ENCODE measurements around the gene RPS2.
A peak's percentile ranks its signal among the peaks of the same experiment; 100 is the strongest.

Gene RPS2

DNA sequence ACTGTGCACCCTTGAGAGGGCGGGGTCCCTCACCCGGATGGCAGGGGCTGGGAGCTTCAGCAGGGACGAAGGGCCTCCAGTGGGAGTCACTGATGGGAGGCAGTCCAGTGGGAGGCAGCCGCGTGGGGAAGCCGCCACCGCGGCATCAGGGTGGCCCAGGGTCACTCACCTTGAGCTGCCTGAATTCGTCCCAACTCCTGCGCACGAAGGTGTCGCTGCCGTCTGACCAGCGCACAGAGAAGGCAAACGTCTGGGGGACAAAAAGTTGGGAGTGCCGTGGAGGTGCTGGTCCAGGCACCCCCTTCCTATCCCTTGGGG, 16.1 kb upstream of the RPS2 start:
- DNase-seq, result no peak

DNA sequence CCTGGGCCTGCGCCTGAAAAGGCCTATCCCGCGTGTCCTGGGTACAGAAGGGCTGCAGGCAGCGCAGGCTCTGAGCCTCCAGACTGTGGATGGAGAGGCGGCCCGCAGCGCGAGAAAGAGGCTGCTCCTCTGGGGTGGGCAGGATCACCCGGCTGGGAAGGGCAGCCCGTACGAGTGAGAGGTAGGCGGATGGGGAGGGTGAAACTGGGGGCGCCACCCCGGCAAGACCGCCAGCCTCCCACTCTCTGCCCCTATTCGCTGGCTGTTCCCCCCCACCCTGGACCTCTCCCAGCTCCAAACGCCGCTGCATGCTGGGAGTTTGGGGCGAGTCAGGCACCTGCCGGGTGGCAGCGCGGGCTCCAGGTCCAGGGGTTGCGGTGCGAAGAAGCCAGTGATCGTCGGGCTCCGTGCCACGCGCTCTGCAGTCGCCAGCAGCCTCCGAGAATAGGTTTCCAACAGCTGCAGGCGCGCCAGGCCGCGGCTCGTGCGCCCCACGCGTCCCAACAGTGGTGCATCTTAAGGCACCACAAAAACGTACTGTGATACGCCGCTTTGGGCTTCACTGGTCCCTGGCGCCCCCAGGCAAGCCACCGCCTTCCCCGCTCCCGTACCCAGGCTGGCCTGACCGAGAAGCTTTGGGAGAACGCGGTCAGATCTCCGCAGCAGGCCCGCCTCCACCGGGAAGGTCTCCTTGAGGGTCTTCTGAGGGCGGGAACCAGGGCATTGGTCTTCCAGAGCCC, 15.6 kb upstream of the RPS2 start:
- no peak for DNase-seq

DNA sequence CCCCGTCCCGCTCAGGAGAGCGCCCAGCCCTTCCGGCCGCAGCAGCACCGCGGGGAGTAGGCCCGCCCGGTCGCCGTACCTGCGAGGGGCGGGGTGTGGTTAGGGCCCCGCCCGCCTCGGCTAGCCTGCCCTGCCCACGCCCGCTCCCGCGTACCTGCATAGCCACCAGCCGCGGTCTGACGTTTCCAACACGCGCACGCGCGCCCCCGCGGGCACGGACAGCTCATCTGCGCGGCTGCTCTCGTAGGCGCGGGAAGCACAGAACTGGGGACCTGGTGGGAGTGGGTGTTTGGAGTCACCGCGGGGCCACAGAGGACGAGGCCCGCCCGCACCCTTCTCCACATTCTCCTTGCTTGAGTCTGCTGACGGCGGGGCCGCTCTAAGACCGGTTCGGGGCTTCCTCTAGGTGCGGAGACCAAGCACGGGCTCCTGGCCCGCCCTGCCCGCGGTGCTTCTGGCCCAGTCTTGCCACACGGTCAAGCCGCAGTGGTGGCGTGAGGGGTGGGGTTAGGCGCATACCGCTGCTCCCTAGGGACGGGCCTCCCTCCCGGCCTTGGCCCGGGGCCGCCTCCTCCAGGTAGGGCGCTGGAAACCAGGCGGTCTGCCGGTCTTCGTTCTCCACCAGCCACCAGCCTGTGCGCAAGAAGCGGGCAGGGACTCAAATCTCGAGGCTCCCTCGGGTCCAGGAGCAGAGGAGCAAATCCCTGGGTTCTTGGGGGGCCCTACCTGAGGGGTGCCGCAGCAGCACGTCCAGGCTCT, 14.8 kb upstream of the RPS2 start:
- peak in 1 of 2 experiments; percentile 53 for DNase-seq

GRCh38 chr16:1978476-1979120, 14.0 kb upstream of the RPS2 start:
- no peak for DNase-seq

DNA sequence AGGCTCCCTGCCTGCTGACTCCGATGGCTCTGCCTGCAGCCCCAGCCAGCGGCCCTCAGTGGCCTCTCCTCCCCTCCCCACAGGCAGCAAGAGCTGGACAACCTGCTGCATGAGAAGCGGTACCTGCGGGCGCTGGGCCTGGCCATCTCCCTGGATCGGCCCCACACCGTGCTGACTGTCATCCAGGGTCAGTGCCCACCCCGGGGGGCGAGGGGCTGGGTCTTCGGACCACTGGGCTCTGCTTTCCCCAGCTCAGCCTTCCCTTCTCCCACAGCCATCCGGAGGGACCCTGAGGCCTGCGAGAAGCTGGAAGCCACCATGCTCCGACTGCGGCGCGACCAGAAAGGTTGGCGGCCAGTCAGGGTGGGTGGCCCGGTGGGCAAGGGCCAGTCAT, 13.2 kb upstream of the RPS2 start:
- no peak for DNase-seq

- DNase-seq, result no peak
Measured at GRCh38 chr16:1976951-1977874, 12.6 kb upstream of the RPS2 start.

GRCh38 chr16:1976216-1976520, 11.5 kb upstream of the RPS2 start:
- no peak for DNase-seq

- DNase-seq, result no peak
Measured at GRCh38 chr16:1975432-1976215, 11.0 kb upstream of the RPS2 start.

GRCh38 chr16:1974157-1975070, 9.8 kb upstream of the RPS2 start:
- DNase-seq, result no peak

- DNase-seq, result no peak
Measured at GRCh38 chr16:1973461-1974156, 9.0 kb upstream of the RPS2 start.

GRCh38 chr16:1972490-1972877, 7.9 kb upstream of the RPS2 start:
- no peak for DNase-seq

DNA sequence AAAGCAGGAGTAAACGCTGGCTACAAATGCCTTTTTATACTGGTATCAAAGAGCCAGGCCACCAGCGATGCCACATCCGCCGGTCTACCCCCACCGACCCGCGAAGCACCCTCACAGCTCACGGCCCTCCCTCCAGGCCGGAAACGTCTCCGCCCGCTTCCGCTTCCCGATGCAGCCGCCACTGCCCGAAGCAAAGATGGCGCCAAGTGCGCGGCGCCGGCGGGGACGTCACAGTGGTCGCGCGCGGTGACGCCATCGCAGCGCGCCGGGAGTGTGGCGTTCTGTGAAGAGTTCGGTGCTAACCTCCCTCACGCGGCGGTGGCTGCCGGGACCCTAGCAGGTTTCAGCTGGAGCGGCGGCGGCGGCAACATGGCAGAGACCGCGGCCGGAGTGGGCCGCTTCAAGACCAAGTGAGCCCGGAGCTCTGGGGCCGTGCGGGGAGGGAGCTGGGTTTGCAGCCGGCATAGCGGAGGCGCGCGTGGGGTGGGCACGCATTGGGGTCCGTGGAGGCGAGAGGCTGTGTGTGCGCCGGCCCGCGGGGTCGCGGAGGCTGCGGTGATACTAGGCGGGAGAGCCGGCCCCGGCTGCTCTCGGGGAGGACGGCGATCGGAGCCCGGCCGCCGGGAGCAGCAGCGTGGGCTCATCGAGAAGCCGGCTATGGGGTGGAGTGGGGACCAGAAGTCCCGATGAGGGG, 7.3 kb upstream of the RPS2 start, which contains the start of gene TBL3:
Gene TBL3, plus strand, starts transcription at position 258 of the 694 bp plus-strand sequence. Its CDS starts 112 bp downstream, at position 370.
- DNase-seq, result peak; percentile 91 to 92

- no peak for DNase-seq
Measured at GRCh38 chr16:1968146-1968953, 3.7 kb upstream of the RPS2 start.

DNA sequence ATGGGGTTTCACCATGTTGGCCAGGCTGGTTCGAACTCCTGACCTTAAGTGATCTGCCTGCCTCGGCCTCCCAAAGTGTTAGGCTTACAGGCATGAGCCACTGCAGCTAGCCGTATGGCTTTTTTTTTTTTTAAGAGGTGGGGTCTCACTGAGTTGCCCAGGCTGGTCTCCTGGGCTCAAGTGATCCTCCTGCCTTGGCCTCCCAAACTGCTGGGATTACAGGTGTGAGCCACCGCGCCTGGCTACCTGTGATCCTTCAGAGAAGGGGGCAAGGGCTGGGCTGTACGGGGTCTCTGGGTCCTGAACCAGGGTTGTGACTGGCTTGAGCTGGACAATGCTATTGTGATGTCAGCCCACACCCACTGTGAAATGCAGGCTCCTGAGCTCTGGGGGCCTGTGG, 1.8 kb upstream of the RPS2 start, which contains the start of gene RNF151:
Gene RNF151, plus strand, starts transcription at position 397 of the 400 bp plus-strand sequence. CDS start 26 bp downstream, outside the sequence.
- no peak for DNase-seq

DNA sequence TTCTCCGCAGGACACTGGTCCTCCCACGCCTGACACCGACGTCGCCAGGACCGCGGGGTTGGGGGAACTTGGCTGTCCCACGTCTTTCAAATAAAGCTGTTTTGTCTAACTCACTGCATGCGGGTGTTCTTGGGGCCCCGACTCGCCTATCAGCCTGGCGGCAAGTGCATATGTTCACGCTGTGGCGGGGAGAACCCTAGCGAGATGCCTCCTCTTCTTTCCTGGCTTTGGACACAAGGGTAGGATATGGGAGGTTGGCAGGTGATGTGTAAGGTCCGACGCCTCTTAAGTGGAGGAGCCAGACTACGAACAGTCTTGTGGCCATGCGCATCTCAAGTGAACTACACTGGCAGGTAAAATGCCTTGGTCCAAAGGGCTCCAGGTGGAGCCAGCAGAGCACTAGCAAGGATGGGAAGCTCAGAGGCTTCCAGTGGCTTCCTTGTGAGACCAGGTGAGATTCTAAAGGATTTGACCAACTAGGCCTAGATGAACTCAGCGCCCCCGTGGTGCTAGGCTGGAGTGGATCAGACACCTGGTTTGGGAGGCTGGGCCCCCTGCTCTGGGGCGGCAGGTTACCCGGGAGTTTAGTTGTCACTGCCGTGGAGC, 873 bp upstream of the RPS2 start:
- DNase-seq, result no peak

DNA sequence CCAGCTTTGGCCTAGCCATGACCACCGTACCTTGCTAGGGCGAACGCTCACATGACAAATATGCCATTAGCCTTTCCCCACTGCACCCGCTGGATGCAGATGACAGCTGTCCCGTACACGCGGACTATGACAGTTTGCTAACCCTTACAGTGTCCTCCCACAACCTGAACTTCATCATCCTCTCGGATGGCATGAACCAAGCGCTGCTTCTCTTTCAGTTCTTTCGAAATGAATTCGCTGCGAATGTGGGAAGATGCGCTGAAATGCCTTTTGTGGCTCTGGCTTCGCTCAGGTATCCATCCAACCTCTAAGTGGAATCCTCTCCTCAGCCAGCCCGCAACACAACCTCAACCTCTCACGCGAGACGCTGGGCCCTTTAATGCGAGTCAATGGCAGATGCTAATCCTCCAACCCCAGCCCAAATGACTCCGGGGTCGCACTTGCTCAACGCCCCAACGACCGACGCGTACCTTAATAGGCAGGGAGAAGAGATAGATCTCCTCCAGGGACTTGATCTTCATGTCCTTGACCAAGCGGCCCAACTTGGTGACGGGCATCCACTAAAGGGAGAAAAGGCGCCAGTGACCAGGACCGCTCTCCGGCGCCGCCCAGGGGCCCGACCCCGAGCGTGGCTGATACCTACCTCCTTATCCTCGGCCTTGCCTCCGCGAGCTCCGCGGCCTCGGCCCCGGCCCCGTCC, 670 bp downstream of the RPS2 start:
- DNase-seq, result peak in 1 of 2 experiments; percentile 36

Measured in activated CD4-positive, alpha-beta T cell treated with anti-CD3 and anti-CD28 coated beads, Interleukin-2, amount 50 U/mL, for 4 hours (primary cell).